Calu3 (cell line): ENCODE measurements around the gene OR9A2. TPM values are rescaled to one million over a fixed set of nuclear protein-coding genes. Genes with fewer than 3 reads are reported as not detected.
"Not testable (repeated sequence)": the region's sequence is repeated elsewhere in the genome, so short reads cannot be mapped to it uniquely, and the experiment has no call there.

Source experiments
- BruUV-seq: library from RNA; stranded (reverse); fragments of 400-500 nt; replicated peaks from 2 replicates; lab custom pipeline; 2021; lab: Mats Ljungman, UMichigan
- CTCF ChIA-PET: fragments of 300-600 bp; sonication (Branson Sonifier 250); formaldehyde crosslinking; loops from one replicate; lab custom pipeline; 2022; ENCODE audit warnings: antibody characterized with exemption; lab: Charles Lee
- DNase-seq: peaks from one replicate; pipeline ENCODE4 v3.0.0; 2022
- H3K27ac Mint-ChIP-seq: one replicate; pipeline ENCODE4 v1.8.0; 2022; ENCODE audit warnings: mixed read lengths; ENCODE audit not compliant: unreplicated experiment
- H3K27me3 Mint-ChIP-seq: one replicate; pipeline ENCODE4 v1.8.0; 2022; ENCODE audit warnings: mixed read lengths; ENCODE audit not compliant: unreplicated experiment
- H3K36me3 Mint-ChIP-seq: one replicate; pipeline ENCODE4 v1.8.0; 2022; ENCODE audit warnings: mild to moderate bottlenecking, moderate library complexity, mixed read lengths; ENCODE audit not compliant: insufficient read depth, unreplicated experiment
- H3K4me1 Mint-ChIP-seq: one replicate; pipeline ENCODE4 v1.8.0; 2022; ENCODE audit warnings: mild to moderate bottlenecking, low read depth, mixed read lengths; ENCODE audit not compliant: unreplicated experiment
- H3K4me3 Mint-ChIP-seq: one replicate; pipeline ENCODE4 v1.8.0; 2022; ENCODE audit warnings: mild to moderate bottlenecking, low read depth, moderate library complexity, mixed read lengths; ENCODE audit not compliant: unreplicated experiment
- H3K9me3 Mint-ChIP-seq: one replicate; pipeline ENCODE4 v1.8.0; 2022; ENCODE audit warnings: low read depth, mixed read lengths; ENCODE audit not compliant: unreplicated experiment
- CTCF ChIP-seq: fragments of 200-600 bp; IDR thresholded peaks from one replicate; pipeline ENCODE4 v1.8.0; 2022; ENCODE audit warnings: antibody characterized with exemption; ENCODE audit not compliant: unreplicated experiment
- intact Hi-C: fragments of 100-400 bp; cut with micrococcal nuclease; formaldehyde crosslinking; loops from one replicate; pipeline ENCODE4 v1.10.0; 2022; ENCODE audit not compliant: unreplicated experiment
- total RNA-seq: library from RNA; stranded (reverse); gene quantifications from 2 replicates; pipeline ENCODE4 v1.2.3, GENCODE V29; 2022

The OR9A2 gene
- total RNA-seq, 1 experiment from 2014 or later: not detected

GRCh38 chr7:142992427-142992826, 34.5 kb downstream of the OR9A2 start:
- no peaks in the 10 kb centered on the region for H3K9me3 Mint-ChIP-seq
- peaks cover 9% of the 10 kb centered on the region for H3K27me3 Mint-ChIP-seq
- no peak overlapping the region for H3K4me3 Mint-ChIP-seq
- no TSS peak for BruUV-seq
- no peaks in the 10 kb centered on the region for H3K36me3 Mint-ChIP-seq
- CTCF ChIA-PET: interaction anchor here (1.2 kb wide), 1 partner anchor 10 kb away, joined by 3 read pairs; no protein-coding TSS in a partner anchor
- intact Hi-C loops: no loop called here
- H3K4me1 Mint-ChIP-seq: no peaks in the 10 kb centered on the region
- no peak overlapping the region for H3K27ac Mint-ChIP-seq
- DNase-seq: no peak
- no peak for TF ChIP-seq CTCF

GRCh38 chr7:142984297-142984696, 42.6 kb downstream of the OR9A2 start:
- Mint-ChIP-seq H3K27ac (no peak overlapping the region), H3K4me3 (no peak overlapping the region), H3K27me3 (peaks cover 63% of the 10 kb centered on the region), H3K4me1 (no peaks in the 10 kb centered on the region), H3K36me3 (no peaks in the 10 kb centered on the region), H3K9me3 (no peaks in the 10 kb centered on the region)
- no peak for TF ChIP-seq CTCF
- DNase-seq: no peak
- CTCF ChIA-PET: interaction anchor here (0.5 kb wide), 1 partner anchor 24 kb away, joined by 5 read pairs; no protein-coding TSS in a partner anchor
- intact Hi-C loops: no loop called here
- no TSS peak for BruUV-seq

DNA sequence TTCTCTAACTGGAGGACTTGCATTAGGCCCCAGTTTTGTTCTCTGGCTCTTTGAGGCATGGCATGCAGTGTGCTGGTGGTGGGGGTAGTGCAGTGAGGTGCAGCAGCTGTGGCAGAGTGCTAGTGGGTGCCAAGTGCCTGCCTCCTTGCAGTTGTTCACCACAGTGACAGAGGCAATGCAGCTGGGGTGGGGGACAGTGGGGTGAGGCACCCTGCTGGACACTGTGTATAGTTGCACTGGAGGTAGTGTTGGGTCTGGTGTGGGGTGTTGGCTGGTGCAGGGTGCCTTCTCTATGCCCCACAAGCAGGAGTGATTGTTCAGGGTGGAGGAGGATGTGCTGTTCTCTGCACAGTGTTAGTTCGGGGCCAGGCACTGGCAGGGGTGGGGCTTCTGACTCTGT, 43.1 kb downstream of the OR9A2 start:
- CTCF ChIA-PET: interaction anchor here (0.5 kb wide), 1 partner anchor 24 kb away, joined by 5 read pairs; no protein-coding TSS in a partner anchor
- no peak for DNase-seq
- H3K27me3 Mint-ChIP-seq: peaks cover 63% of the 10 kb centered on the region
- no TSS peak for BruUV-seq
- H3K36me3 Mint-ChIP-seq: no peaks in the 10 kb centered on the region
- H3K4me1 Mint-ChIP-seq: no peaks in the 10 kb centered on the region
- no peak overlapping the region for H3K4me3 Mint-ChIP-seq
- H3K9me3 Mint-ChIP-seq: no peaks in the 10 kb centered on the region
- no peak for TF ChIP-seq CTCF
- intact Hi-C loops: no loop called here
- no peak overlapping the region for H3K27ac Mint-ChIP-seq

- H3K36me3 Mint-ChIP-seq, BruUV-seq, H3K9me3 Mint-ChIP-seq, H3K4me3 Mint-ChIP-seq, intact Hi-C loops, H3K27ac Mint-ChIP-seq, H3K4me1 Mint-ChIP-seq, DNase-seq: not testable (repeated sequence)
- H3K27me3 Mint-ChIP-seq: peaks cover 36% of the 10 kb centered on the region
- CTCF ChIA-PET: interaction anchor here (1.0 kb wide), 1 partner anchor 22 kb away, joined by 4 read pairs; no protein-coding TSS in a partner anchor
Measured at GRCh38 chr7:142978402-142978801, 48.5 kb downstream of the OR9A2 start.

Other genes with a start within 250 kb of the OR9A2 start
- 3.0 and 3.1 TPM in 2 replicates for gene EPHB6, start 172.1 kb downstream of the OR9A2 start, total RNA-seq
- gene TRPV6, start 141.4 kb downstream of the OR9A2 start, total RNA-seq: 1.7 TPM in 2 replicates
- gene TRPV5, start 93.4 kb downstream of the OR9A2 start, total RNA-seq: not detected in 2 replicates
- not detected in 2 replicates for gene LLCFC1, start 87.6 kb downstream of the OR9A2 start, total RNA-seq
- gene KEL, start 64.8 kb downstream of the OR9A2 start, total RNA-seq: not detected in 2 replicates
- not detected in 2 replicates for gene OR6V1, start 25.2 kb upstream of the OR9A2 start, total RNA-seq
- not detected in 2 replicates for gene PIP, start 104.9 kb upstream of the OR9A2 start, total RNA-seq
- gene TAS2R39, start 156.3 kb upstream of the OR9A2 start, total RNA-seq: not detected in 2 replicates
- gene TAS2R40, start 194.9 kb upstream of the OR9A2 start, total RNA-seq: not detected in 2 replicates
- 109 and 116 TPM in 2 replicates for gene GSTK1, start 236.3 kb upstream of the OR9A2 start, total RNA-seq